ENCODE measurements around the gene ASXL2. TPM values are rescaled to one million over a fixed set of nuclear protein-coding genes. Genes with fewer than 3 reads are reported as not detected.

The ASXL2 gene
- total RNA-seq, 1 experiment from 2014 or later: 32.7 TPM

GRCh38 chr2:25777077-25777476 lies 101.2 kb downstream of the ASXL2 start:
- no peak overlapping the region for H2BK5ac ChIP-seq (ENCODE audit: insufficient read length, low read length)
- no peak overlapping the region for H3K4me2 ChIP-seq (ENCODE audit: insufficient read depth, insufficient read length, low read length)
- H2AK5ac ChIP-seq (ENCODE audit: insufficient read length, low read length): no peak overlapping the region
- no peak overlapping the region for H3K4ac ChIP-seq (ENCODE audit: low read depth, low read length)
- no peaks in the 10 kb centered on the region for H4K20me1 ChIP-seq (ENCODE audit: control insufficient read depth, insufficient read depth, insufficient read length)
- no peaks in the 10 kb centered on the region for H3K4me1 ChIP-seq (ENCODE audit: insufficient read depth, low read length)
- Mint-ChIP-seq H3K27me3 (ENCODE audit: low read depth) (no peaks in the 10 kb centered on the region; the same call in 1 of the 2 replicates), H3K4me3 (no peak overlapping the region), H3K27ac (no peak overlapping the region), H3K9me3 (no peaks in the 10 kb centered on the region), H3K36me3 (ENCODE audit: insufficient read depth in 1 of 3, low read depth in 3 of 3) (peaks cover 0 to 7% (median 5%) of the 10 kb centered on the region in 3 experiments; a peak in 5 of 7 replicates), H3K4me1 (peaks cover 0 to 2% of the 10 kb centered on the region in 2 experiments; a peak in 1 of 4 replicates)
- no peak for DNase-seq
- no CpG with 5 or more reads among the region's 5 CpGs for WGBS (ENCODE audit: extremely low coverage, insufficient read length, low lambda C conversion rate)
- no peak overlapping the region for H3K56ac ChIP-seq (ENCODE audit: insufficient read length, low read depth, low read length)
- no peak overlapping the region for H3K14ac ChIP-seq (ENCODE audit: insufficient read depth, low read length)
- H3K9me3 ChIP-seq (ENCODE audit: control insufficient read depth, low read depth, low read length): no peaks in the 10 kb centered on the region
- no peaks in the 10 kb centered on the region for H3K23me2 ChIP-seq (ENCODE audit: insufficient read length, low read depth, low read length, poor library complexity, severe bottlenecking)
- H3T11ph ChIP-seq (ENCODE audit: low read length): no peak overlapping the region
- no peaks in the 10 kb centered on the region for H3K79me2 ChIP-seq (ENCODE audit: insufficient read depth, low read length)
- no peak overlapping the region for H4K5ac ChIP-seq (ENCODE audit: insufficient read length, low read depth, low read length)
- H2BK12ac ChIP-seq (ENCODE audit: insufficient read length, low read depth, low read length): no peak overlapping the region
- H3K27ac ChIP-seq (ENCODE audit: insufficient read length, low read depth, low read length): no peak overlapping the region
- H3K18ac ChIP-seq (ENCODE audit: insufficient read length, low read depth, low read length): no peak overlapping the region
- no peaks in the 10 kb centered on the region for H3K79me1 ChIP-seq (ENCODE audit: insufficient read depth, low read depth, low read length, poor library complexity, severe bottlenecking)
- no peak overlapping the region for H2AFZ ChIP-seq (ENCODE audit: low read length)
- no peak overlapping the region for H4K8ac ChIP-seq (replicated peaks; ENCODE audit: insufficient read length, low read depth, low read length)
- H2BK15ac ChIP-seq (ENCODE audit: low read depth, low read length): no peak overlapping the region
- no peak overlapping the region for H4K91ac ChIP-seq (ENCODE audit: insufficient read length, low read depth, low read length)
- H3K9ac ChIP-seq (ENCODE audit: extremely low read depth, insufficient read length, low read length): no peak overlapping the region
- no peak overlapping the region for H3K23ac ChIP-seq (ENCODE audit: insufficient read length, low read depth, low read length)
- TF ChIP-seq CTCF (conservative IDR thresholded peaks at IDR 0.05): no peak
- H3K27me3 ChIP-seq (ENCODE audit: insufficient read depth, low read length): no peaks in the 10 kb centered on the region
- H2BK20ac ChIP-seq (ENCODE audit: low read depth, low read length, poor library complexity, severe bottlenecking): no peak overlapping the region
- no peak overlapping the region for H2BK120ac ChIP-seq (ENCODE audit: low read depth, low read length, poor library complexity, severe bottlenecking)
